LHCN-M2 (cell line): ENCODE data around the gene SH3BGR. TPM values are rescaled to one million over a fixed set of nuclear protein-coding genes. Genes with fewer than 3 reads are reported as not detected.
"Not testable (repeated sequence)": the region's sequence is repeated elsewhere in the genome, so short reads cannot be mapped to it uniquely, and the experiment has no call there.

Source experiments
- DNase-seq: peaks from one replicate; pipeline ENCODE4 v3.0.0-alpha.2; 2012; ENCODE audit warnings: low read depth
- polyA plus RNA-seq: library from polyadenylated mRNA; unstranded; fragments of >200 nt; gene quantifications from one replicate; pipeline ENCODE4 v1.2.1, GENCODE V29; 2012; ENCODE audit warnings: missing spikeins
- total RNA-seq: library from RNA; depleted of rRNA; stranded (reverse); fragments of >200 nt; gene quantifications from 2 replicates; pipeline ENCODE4 v1.2.3, GENCODE V29; 2014; rRNA removed

SH3BGR gene
- 2.1 and 4.2 TPM in 2 replicates for total RNA-seq
- 3.9 TPM for polyA plus RNA-seq

DNA sequence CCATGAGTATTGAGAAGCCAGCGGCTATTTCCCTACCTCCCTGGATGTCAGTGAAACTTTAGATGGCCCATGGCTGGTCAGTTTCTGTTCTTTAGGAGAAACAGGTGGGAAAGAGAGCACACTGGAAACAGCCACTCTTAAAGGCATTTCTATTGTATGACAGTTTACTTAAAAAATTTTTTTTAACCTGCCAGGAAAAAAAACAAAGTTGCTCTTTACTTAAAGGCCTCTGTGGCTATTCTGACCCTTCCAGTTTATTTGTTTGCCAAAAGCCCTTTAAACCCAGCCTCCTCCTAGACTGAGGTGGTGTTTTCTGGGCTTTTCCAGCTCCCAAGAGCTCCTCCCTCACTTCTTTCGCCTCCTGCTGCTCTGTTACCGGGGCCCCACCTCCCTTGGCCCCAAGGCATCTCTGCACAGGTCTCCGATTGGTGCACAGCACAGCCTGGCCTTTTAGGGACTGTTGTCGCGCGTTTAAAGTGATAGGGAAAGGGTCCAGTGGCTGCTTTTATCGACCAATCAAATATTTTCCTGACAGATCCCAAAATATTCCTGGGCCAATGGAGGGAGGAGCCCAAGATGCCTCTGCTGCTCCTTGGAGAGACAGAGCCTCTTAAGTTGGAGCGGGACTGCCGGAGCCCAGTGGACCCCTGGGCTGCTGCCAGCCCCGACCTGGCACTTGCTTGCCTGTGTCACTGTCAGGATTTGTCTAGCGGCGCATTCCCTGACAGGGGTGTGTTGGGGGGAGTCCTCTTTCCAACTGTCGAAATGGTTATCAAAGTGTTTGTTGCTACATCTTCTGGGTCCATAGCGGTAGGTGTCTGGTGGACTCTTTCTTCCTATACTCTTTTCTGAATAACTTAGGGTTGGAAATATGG lies at the start of gene SH3BGR:
Gene SH3BGR, plus strand, starts transcription at position 639 of the 875 bp plus-strand sequence. Its CDS starts 127 bp downstream, at position 766.
- peak; percentile 9 for DNase-seq

GRCh38 chr21:39406065-39406464 lies 45.7 kb upstream of the SH3BGR start:
- DNase-seq, result no peak

DNA sequence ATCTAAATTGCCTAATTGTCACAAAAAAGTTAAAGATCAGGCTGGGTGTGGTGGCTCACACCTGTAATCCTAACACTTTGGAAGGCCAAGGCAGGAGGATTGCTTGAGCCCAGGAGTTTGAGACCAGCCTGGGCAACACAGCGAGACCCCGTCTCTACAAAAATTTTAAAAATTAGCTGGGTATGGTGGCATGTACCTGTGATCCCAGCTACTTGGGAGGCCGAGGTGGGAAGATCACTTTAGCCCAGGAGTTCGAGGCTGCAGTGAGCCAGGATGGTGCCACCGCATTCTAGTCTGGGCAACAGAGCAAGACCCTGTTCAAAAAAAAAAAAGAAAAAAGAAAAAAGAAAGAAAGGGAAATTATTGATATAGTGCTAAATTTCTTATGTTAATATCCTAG lies 32.6 kb upstream of the SH3BGR start:
- DNase-seq, result not testable (repeated sequence)

DNA sequence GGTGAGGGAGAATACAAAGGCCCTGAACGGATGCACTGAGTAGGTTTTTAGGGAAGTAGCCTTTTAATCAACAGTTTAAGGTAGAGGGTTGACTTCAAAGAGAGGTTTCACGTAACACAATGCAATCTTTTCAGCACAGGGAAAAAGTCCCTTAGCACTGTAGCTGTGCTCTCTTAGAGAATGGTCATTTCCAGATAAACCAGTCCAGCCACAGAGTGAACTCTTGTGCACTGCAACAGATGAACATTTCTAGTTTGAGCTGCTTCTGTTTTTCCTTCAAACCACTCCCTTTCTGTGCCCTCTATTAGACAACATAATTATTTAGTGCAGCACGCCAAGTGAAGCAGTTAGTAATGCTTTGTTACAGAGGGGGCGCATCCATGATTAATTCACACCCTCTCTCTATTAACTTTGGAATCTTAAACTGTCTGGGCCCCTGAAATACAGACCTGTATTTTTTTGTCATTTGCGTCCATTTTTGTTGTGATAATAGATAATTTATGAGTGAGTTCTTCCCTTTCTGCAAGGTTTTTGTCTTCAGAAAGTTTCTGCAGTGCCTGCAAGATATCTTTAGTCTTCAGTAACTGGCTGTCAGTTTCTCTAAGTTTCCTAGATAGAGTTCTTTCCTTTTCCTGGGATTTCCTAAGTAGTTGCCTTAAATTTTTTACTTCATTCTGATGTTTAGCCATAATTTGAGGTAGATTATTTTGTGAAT lies 29.1 kb upstream of the SH3BGR start:
- DNase-seq, result no peak

GRCh38 chr21:39429445-39429844 lies 22.3 kb upstream of the SH3BGR start:
- no peak for DNase-seq

- DNase-seq, result no peak
Measured at GRCh38 chr21:39430016-39430415, 21.8 kb upstream of the SH3BGR start.

- no peak for DNase-seq
Measured at GRCh38 chr21:39430457-39430856, 21.3 kb upstream of the SH3BGR start.

DNA sequence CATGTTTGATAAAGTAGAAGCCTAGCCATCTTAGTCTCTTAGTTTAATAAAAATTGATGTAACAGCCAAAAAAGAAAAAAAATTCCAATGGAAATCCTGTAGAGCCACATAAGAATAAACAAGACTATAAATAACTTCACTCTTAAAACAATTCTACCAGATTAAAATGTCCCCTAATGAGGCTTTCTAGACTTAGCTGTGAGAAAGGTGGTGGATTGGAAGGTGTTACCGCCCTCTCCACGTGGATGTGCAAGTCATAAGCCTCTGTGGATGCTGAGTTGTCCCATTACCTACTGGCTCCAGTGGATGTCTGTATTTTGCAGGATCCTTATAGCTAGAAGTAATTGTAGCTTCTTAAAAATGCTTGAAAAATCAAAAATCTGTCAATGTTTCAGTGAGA lies 20.8 kb upstream of the SH3BGR start:
- DNase-seq, result no peak

DNA sequence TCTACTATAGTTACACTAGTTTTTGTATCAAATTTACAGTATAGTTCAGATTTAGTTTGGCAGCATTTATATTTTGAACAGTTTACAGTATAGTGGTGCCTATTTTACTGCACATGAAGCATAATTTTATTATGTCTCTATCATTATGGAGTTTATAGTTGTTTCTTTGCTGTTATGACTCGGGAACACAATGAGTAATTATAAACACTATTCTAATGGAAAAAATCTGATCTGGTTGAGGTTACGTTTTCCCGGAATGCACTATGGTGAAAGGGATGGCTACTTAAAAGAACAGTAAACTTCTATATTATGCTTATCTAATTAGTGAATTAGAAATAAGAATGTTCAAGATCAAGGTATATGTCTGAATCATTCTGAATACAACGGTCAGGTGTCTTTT lies 16.8 kb upstream of the SH3BGR start:
- DNase-seq, result peak; percentile 41

GRCh38 chr21:39439232-39439631 lies 12.5 kb upstream of the SH3BGR start:
- no peak for DNase-seq

GRCh38 chr21:39441502-39442475 lies 10.0 kb upstream of the SH3BGR start:
- DNase-seq, result peak; percentile 82

DNA sequence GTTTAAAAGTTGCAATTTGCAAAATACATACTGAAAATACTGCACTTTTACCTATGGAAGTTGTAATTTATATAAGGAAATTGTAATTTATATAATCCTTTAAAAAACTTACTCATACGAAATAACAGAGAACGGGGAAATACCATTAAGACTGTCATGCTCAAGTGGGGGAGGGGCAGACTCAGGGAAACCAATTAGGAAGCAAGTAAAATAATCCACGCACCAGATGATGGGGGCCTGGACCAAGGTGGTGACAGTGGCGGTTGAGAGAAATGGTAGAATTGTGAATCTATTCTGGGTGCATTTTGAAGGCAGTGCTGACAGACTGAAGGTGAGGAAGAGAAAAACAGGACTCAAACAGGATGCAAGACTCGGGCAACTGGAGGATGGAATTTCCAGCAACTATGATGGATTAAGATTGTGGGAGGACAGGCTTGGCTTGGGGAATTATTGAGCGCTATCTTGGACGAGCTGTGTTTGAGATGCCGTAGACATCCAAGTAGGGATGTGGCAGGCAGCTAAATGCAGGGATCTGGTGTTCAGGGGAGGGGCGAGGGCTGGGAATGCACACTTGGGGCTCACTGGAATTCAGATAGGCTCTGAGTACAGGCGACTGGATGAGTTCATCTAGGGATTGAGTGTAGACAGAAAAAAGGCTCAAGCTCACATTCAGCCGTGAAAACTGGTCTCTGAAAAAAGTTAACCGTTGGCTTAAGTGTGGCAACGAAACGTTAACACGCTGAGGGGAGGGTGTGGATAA lies 7.2 kb upstream of the SH3BGR start:
- DNase-seq, result peak; percentile 50

- peak; percentile 84 for DNase-seq
Measured at GRCh38 chr21:39445321-39446269, 6.2 kb upstream of the SH3BGR start, which contains the start of gene LCA5L. Gene LCA5L, minus strand, starts transcription at chr21:39445778. Its CDS starts 17,285 bp downstream, at chr21:39428493.

- DNase-seq, result no peak
Measured at GRCh38 chr21:39447264-39447663, 4.5 kb upstream of the SH3BGR start.

- peak; percentile 40 for DNase-seq
Measured at GRCh38 chr21:39452207-39452969, 618 bp downstream of the SH3BGR start.

- no peak for DNase-seq
Measured at GRCh38 chr21:39452970-39453342, 1.2 kb downstream of the SH3BGR start.

- no peak for DNase-seq
Measured at GRCh38 chr21:39453571-39454179, 1.9 kb downstream of the SH3BGR start.

GRCh38 chr21:39454949-39455668 lies 3.3 kb downstream of the SH3BGR start:
- no peak for DNase-seq
